DOHH2 (cell line): ENCODE results near the gene DCXR.

Experiments
- H3F3A ChIP-seq: fragments of 200-600 bp; sonication (generic), shearing (Covaris generic); 2 replicates; pipeline ENCODE4 v1.6.0; 2016; ENCODE audit warnings: antibody characterized with exemption, mild to moderate bottlenecking; ENCODE audit not compliant: control insufficient read depth, insufficient read depth
- H3K27ac ChIP-seq: fragments of 200-600 bp; sonication (generic); 2 replicates; pipeline ENCODE4 v1.5.1; 2014; ENCODE audit warnings: low read depth, mild to moderate bottlenecking, low read length, moderate library complexity
- H3K27me3 ChIP-seq: fragments of 200-600 bp; sonication (generic); 2 replicates; pipeline ENCODE4 v1.6.1; 2014; ENCODE audit warnings: mild to moderate bottlenecking, low read length, mixed read lengths; ENCODE audit not compliant: control insufficient read depth
- H3K36me3 ChIP-seq: fragments of 200-600 bp; sonication (generic); 2 replicates; pipeline ENCODE4 v1.6.1; 2014; ENCODE audit warnings: mild to moderate bottlenecking, low read length, moderate library complexity, mixed read lengths; ENCODE audit not compliant: control insufficient read depth
- H3K4me1 ChIP-seq: fragments of 200-600 bp; sonication (generic); 2 replicates; pipeline ENCODE4 v1.6.1; 2014; ENCODE audit warnings: mild to moderate bottlenecking, low read length, mixed read lengths; ENCODE audit not compliant: control insufficient read depth
- H3K4me2 ChIP-seq: fragments of 200-600 bp; sonication (generic); 2 replicates; pipeline ENCODE4 v1.6.0; 2014; ENCODE audit warnings: mild to moderate bottlenecking, low read length, moderate library complexity
- H3K4me3 ChIP-seq: fragments of 200-600 bp; sonication (generic); 2 replicates; pipeline ENCODE4 v1.5.1; 2014; ENCODE audit warnings: mild to moderate bottlenecking, low read length, mixed read lengths
- H3K79me2 ChIP-seq: fragments of 200-600 bp; sonication (generic); 2 replicates; pipeline ENCODE4 v1.6.1; 2014; ENCODE audit warnings: mild to moderate bottlenecking, low read length, mixed read lengths; ENCODE audit not compliant: control insufficient read depth
- H3K9me2 ChIP-seq: fragments of 200-600 bp; sonication (generic); replicated peaks from 2 replicates; pipeline ENCODE4 v1.6.1; 2014; ENCODE audit warnings: mild to moderate bottlenecking, low read length, mixed read lengths; ENCODE audit not compliant: control insufficient read depth
- H3K9me3 ChIP-seq: fragments of 200-600 bp; sonication (generic); 2 replicates; pipeline ENCODE4 v1.6.1; 2014; ENCODE audit warnings: antibody characterized with exemption, low read length, mixed read lengths; ENCODE audit not compliant: control insufficient read depth, insufficient read depth
- H4K20me1 ChIP-seq: fragments of 200-600 bp; sonication (generic); 2 replicates; pipeline ENCODE4 v1.6.0; 2014; ENCODE audit warnings: low read depth, mild to moderate bottlenecking, antibody characterized with exemption, low read length, moderate library complexity; ENCODE audit not compliant: control insufficient read depth, insufficient read depth
- EZH2phosphoT487 ChIP-seq: fragments of 200-600 bp; sonication (generic); IDR thresholded peaks from 2 replicates; pipeline ENCODE4 v1.6.1; 2017; ENCODE audit warnings: borderline replicate concordance, mild to moderate bottlenecking, antibody characterized with exemption, low read length, moderate library complexity, mixed read lengths
- TF ChIP-seq, protein P1 (sequence below): fragments of 200-600 bp; sonication (generic); IDR thresholded peaks from one replicate; pipeline ENCODE4 v1.5.1; 2014; ENCODE audit warnings: antibody characterized with exemption, mild to moderate bottlenecking, low read depth, low read length; ENCODE audit not compliant: poor library complexity, severe bottlenecking

Gene DCXR

DNA sequence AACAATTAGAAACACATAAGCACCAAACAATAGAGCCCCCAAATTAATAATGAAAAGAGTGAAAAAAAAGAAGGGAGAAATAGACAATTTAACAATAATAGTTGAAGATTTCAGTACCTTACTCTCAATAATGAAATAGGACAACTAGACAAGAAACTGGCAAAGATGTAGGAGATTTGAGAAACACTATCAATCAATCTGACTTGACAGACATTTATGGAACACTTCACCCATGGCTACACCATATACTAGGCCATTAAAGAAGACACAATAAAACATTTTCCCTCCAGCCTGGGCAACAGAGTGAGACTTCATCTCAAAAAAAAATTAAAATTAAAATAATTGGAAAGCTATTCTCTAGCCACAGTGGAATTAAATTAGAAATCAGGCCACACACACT, 33.1 kb upstream of the DCXR start:
- H3K4me2 ChIP-seq: no peak overlapping the region
- H3K4me3 ChIP-seq: no peak overlapping the region
- H3K79me2 ChIP-seq: peaks cover 8% of the 10 kb centered on the region
- no peak for TF ChIP-seq EZH2phosphoT487
- TF ChIP-seq, protein P1, sequence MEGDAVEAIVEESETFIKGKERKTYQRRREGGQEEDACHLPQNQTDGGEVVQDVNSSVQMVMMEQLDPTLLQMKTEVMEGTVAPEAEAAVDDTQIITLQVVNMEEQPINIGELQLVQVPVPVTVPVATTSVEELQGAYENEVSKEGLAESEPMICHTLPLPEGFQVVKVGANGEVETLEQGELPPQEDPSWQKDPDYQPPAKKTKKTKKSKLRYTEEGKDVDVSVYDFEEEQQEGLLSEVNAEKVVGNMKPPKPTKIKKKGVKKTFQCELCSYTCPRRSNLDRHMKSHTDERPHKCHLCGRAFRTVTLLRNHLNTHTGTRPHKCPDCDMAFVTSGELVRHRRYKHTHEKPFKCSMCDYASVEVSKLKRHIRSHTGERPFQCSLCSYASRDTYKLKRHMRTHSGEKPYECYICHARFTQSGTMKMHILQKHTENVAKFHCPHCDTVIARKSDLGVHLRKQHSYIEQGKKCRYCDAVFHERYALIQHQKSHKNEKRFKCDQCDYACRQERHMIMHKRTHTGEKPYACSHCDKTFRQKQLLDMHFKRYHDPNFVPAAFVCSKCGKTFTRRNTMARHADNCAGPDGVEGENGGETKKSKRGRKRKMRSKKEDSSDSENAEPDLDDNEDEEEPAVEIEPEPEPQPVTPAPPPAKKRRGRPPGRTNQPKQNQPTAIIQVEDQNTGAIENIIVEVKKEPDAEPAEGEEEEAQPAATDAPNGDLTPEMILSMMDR: no peak
- H3K27ac ChIP-seq: no peak overlapping the region
- H3K9me2 ChIP-seq: no peaks in the 10 kb centered on the region
- H3F3A ChIP-seq: peaks cover 4% of the 10 kb centered on the region; the same call in 1 of the 2 replicates
- peaks cover 12% of the 10 kb centered on the region for H3K4me1 ChIP-seq
- no peaks in the 10 kb centered on the region for H3K9me3 ChIP-seq
- no peaks in the 10 kb centered on the region for H4K20me1 ChIP-seq
- no peaks in the 10 kb centered on the region for H3K36me3 ChIP-seq
- peaks cover 3% of the 10 kb centered on the region; the same call in 1 of the 2 replicates for H3K27me3 ChIP-seq

GRCh38 chr17:82065638-82066303, 28.3 kb upstream of the DCXR start, which contains the start of gene DUS1L:
Gene DUS1L (minus strand): TSS chr17:82065804. CDS start chr17:82065059, 745 bp downstream.
- no peaks in the 10 kb centered on the region for H3F3A ChIP-seq
- peak within 1 kb of the TSS; percentile 95 for H3K4me3 ChIP-seq
- TF ChIP-seq EZH2phosphoT487: no peak
- TF ChIP-seq, protein P1: no peak
- H3K4me1 ChIP-seq: peaks cover 20% of the 10 kb centered on the region
- H3K4me2 ChIP-seq: peak within 1 kb of the TSS; percentile 89
- H3K36me3 ChIP-seq: peaks cover 42% of the 10 kb centered on the region
- H3K79me2 ChIP-seq: peaks cover 36% of the 10 kb centered on the region
- H4K20me1 ChIP-seq: peaks cover 6% of the 10 kb centered on the region; the same call in 1 of the 2 replicates
- H3K27me3 ChIP-seq: no peaks in the 10 kb centered on the region
- no peaks in the 10 kb centered on the region for H3K9me3 ChIP-seq
- peak within 1 kb of the TSS; percentile 13; the same call in 1 of the 2 replicates for H3K27ac ChIP-seq
- no peaks in the 10 kb centered on the region for H3K9me2 ChIP-seq

GRCh38 chr17:82065193-82065637, 27.7 kb upstream of the DCXR start:
- no peaks in the 10 kb centered on the region for H3K9me3 ChIP-seq
- H3K79me2 ChIP-seq: peaks cover 36% of the 10 kb centered on the region
- no peaks in the 10 kb centered on the region for H3K9me2 ChIP-seq
- no peaks in the 10 kb centered on the region for H3K27me3 ChIP-seq
- H4K20me1 ChIP-seq: peaks cover 6% of the 10 kb centered on the region; the same call in 1 of the 2 replicates
- H3K4me3 ChIP-seq: peak overlapping the region; percentile 95
- peaks cover 48% of the 10 kb centered on the region for H3K36me3 ChIP-seq
- H3K4me1 ChIP-seq: peaks cover 20% of the 10 kb centered on the region
- H3F3A ChIP-seq: no peaks in the 10 kb centered on the region
- H3K27ac ChIP-seq: peak overlapping the region; percentile 13; the same call in 1 of the 2 replicates
- no peak for TF ChIP-seq EZH2phosphoT487
- TF ChIP-seq, protein P1: no peak
- peak overlapping the region; percentile 75 for H3K4me2 ChIP-seq
